GM18867 (cell line): ENCODE results near the gene PPP3R2.
A peak's percentile ranks its signal among the peaks of the same experiment; 100 is the strongest.

Source experiments
- ATAC-seq: cut with Tn5 transposase; IDR thresholded peaks from one replicate; pipeline ENCODE4 v1.9.1; 2021; ENCODE audit warnings: mild to moderate bottlenecking, moderate library complexity; ENCODE audit not compliant: unreplicated experiment

The PPP3R2 gene, protein sequence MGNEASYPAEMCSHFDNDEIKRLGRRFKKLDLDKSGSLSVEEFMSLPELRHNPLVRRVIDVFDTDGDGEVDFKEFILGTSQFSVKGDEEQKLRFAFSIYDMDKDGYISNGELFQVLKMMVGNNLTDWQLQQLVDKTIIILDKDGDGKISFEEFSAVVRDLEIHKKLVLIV

DNA sequence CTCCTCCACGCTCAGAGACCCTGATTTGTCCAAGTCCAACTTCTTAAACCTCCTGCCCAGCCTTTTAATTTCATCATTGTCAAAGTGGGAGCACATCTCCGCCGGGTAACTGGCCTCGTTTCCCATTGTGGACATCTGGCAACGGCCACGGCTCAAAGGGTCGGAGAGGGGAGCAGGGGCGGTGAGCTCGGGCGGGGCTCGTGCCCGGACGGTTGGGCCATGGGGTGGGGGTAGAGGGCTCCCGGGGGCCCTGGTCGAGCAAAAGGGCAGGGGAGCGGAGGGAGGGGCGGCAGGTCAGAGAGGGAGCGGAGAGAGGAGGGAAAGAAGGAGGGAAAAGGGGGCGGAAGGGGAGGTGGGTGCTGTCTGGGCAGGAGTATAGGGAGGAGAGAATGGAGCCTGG lies at the start of gene PPP3R2:
Gene PPP3R2, minus strand, starts transcription at position 174 of the 400 bp plus-strand sequence. Its CDS starts 48 bp downstream, at position 126.
- no peak for ATAC-seq

DNA sequence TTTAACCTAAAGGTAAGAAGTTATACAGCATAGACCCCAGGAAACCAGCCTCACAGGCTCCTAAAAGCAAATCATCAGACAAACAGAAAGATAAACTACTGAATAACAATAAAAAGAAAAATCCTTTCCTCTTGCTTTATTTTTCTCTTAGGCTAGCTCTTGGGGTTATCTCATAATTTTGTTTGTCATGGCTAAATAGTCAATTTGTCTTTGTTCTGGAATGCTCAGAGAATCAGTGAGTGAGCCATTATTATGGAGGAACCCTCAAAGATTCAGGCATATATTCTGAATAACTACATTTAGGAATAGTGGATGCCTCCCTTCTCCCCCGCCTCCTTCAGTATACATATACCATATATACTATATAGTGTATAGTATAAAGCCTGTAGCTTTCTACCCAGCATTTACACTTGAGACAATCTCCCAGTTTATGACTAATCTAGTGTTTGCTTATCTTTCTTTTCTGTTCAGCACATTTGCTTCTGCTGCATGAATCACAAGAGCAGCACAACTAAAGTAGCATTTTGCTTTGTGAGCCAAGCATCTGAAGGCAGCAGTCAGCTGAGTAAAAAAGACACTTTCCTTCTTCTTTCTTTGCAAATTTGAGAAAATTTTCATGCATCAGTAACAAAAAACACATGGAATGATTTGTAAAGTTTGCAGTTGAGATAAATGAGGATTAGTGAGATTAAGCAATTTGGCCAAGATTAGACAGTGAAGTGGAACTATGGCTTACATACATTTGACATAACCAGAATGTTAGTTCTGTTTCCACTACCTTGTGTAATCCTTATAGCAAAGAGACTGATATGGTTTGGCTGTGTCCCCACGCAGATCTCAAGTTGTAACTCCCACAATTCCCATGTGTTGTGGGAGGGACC lies 45.3 kb upstream of the PPP3R2 start:
- no peak for ATAC-seq

DNA sequence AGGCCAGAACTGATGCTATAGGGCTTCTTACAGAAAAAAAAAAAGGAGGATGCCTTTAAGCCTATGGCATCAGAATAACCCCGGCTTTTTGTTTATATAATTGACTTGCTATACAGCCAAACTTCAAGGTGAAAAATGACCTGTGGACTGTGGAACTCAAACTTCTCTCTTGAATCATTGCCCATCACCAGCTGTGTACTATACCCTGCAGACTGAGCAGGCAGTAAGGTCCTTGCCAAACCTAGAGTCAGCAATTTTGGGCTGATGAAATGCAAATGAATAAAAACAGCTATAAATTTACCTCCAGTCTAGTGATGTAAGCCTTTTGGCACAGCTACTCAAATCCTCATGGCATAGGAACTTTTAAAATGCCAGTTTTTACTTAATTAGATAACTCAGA lies 44.5 kb upstream of the PPP3R2 start:
- no peak for ATAC-seq

DNA sequence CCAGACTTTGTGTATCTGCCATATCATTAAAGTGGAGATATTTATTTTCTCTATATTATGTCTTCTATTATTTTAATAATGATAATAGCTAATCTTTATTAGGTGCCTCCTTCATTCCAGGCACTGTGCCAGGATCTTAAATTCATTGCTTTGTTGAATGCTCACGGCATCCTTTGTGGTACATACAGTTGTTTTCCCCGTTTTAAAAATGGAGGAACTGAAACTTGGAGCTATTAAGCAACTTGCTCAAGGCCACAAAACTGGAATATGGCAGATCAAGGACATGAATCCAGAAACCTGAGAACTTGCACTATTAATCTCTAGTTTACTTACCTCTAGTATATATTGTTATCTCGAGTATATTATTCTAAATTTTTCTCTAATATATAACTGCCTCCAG lies 41.5 kb upstream of the PPP3R2 start:
- no peak for ATAC-seq

DNA sequence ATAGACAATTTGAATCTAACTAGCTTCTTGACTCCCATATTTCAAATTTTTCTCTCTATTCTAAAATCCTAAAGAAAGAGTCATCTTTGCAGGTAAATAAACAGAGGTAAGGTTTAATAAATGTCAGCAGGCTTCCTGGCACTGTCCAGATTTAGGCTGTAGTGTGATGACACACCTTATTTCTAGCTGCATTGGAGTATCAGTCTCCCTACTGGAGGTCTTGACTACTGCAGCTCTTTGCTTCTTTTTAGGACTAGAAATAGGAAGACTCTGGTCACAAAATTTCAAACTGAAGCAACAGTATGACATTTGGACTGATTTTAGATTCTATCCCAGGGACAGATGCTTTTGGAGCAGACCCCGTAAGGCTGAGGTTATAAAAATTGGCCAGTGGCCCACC lies 40.7 kb upstream of the PPP3R2 start:
- ATAC-seq, result no peak

DNA sequence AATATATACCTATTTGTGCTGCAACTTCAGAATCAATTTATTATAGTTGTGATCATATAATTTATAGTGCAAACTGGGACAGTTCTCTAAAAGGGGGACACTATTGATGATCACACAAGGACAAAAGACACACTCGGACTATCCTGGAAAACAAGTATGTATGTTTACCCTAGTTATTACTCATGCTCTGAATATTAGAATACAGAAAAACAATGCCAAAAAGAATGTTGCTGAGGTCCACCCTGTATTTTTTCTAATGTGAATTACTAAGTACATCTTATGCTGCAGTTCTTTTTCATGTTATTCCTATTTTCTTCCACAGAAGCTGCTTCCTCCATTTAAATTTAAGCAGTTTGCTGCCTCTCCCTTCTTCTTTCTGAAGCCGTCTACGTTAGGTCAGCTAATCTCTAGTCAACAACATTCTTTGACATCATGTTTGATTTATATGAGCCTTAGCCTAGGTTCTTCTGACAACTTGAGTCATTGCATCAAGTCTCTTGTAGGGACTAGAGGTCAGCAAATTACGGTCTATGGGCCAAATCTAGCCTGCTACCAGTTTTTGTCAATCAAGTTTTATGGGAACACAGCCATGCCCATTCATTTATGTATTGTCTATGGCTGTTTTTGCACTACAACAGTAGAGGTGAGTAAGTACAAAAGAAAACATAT lies 40.1 kb upstream of the PPP3R2 start:
- no peak for ATAC-seq

DNA sequence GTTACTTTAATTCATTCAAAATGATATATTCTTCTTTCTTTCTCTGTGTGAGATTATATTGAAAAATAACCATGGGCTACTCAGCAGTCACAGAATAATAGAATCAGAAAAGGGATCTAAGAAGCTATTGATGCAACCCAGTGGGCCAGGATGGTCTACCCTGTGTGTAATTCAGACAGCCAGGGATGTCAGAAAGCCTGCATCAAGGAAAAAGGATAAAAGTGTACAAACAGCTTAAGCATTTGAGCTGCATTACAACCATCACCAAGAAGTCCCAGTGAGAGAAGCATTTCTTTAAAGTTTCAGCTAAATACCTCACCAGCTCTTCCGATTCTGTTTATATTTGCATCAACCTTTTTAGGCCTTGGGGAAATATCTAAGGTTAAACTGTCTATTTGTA lies 37.8 kb upstream of the PPP3R2 start:
- no peak for ATAC-seq

DNA sequence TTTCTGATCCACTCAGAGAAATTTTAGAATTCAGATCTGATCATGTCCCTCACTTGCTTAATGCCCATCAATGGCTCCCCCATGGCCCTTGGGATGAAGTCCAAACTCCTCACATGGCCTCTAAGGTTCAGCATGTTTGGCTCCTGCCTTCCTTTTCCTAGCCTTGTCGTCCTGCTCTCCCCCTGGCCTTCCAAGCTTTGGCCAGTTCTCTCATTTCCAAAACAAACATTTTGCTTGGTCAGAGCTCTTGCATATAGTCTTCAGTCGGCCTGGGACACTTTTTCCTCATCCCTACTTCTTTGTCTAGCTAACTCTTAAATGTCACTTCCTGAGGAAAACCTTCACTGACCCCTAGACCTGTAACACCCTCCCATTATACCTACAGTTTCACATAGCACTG lies 37.1 kb upstream of the PPP3R2 start:
- no peak for ATAC-seq

DNA sequence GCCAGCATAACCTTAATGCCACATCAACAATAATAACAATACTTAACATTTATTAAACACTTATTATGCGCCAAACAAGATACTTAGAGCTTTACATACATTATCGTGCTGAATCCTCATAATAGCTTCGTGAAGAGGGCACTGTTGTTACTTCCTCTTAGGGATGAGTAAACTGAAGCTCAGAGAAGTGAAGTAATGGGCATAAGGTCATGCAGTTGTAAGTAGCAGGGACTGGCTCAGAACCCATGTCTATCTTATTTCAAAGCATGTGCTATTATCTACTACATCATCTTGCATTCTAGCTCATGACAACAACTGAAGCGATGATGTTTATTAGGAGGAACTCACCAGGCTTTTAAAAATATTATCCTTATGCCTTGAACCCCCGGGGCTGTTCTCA lies 34.9 kb upstream of the PPP3R2 start:
- ATAC-seq, result no peak

DNA sequence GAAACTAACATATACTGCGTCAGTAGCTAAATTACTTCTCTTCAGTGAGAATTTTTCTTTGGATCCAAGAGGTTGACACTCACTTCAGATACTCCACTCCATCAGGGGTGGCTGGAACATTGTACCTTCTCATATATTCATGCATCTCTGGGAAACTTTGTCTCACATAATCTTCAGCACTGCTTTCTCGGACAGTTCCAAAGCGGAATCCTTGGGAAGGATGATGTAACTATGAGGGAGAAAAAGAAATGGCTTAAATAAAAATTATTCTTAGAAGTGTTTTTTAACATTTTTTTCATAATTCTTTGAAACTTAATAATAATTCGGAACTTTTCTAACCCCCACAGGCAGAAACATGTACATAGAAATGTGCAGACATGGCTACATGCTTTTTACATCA lies 33.4 kb upstream of the PPP3R2 start:
- ATAC-seq, result no peak

DNA sequence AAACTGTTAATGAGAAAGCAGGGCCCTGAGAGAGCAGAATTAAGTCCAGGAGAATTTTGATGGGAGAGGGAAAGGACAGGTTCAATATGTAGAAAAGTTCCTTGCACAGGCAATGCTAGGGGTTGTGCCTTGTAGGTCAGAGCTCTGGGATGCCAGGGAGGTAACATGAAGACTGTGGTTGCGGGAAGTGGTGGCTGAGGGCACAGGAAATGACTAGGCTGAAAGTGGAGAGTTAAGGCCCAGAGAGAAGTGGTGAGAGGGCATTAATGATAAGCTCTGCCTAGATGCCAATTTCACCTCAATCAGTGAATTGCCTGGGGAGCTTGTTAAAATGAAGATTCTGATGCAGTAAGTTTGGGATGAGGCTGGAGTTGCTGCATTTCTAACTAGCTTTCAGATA lies 31.5 kb upstream of the PPP3R2 start:
- ATAC-seq, result no peak

DNA sequence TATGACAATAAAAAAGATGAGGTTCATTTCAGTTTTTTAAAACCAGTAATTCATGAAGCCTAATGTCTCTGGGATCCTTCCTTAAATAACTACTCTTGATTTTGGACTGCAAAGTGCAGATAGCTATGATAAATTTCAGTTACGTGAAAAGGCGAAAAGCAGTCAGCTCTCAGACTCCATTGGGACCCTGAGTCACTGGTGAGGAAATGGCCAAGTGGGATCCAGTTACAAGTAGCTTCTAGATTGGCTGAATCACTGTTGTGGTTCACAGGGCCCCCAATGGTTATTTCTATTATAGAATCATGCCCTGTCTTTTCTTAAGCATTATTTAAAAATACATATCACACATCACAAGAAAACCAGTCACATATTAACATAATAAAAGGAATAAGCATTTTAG lies 31.1 kb upstream of the PPP3R2 start:
- no peak for ATAC-seq

DNA sequence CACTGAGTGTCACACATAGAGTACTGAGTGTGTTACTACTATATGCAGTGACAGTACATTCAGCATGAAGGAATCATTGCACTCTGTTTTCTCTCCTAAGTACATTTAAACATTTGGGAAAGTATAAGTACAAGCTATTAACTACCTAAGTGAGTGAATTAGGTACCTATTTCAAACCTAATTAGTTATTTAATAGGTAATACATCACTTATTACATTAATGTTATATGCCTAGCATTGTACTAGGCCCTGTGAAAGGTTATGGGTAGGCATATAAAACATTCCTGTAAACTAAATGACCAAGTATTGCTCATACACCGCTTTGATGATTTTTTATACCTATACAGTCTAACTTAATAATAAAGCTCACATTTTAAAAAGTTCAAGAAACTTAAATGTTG lies 25.7 kb upstream of the PPP3R2 start:
- ATAC-seq, result no peak

DNA sequence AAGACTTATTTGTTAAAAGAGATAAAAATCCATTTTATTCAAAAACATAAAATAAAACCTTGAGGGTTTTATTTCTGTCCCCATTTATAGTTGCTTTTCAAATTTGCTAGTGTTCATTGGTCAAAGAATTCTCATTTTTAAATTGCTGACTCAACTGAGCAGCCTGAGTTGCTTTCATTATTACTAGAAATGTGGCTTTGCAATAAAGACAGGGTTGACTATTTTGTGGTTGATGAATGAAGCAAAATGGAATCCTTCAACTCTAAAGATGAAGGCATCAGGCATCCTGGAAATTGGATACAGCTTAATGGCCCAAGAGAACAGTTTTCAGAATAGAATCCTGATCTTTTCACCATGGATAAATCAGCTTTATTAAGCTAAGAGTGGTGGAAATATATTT lies 23.9 kb upstream of the PPP3R2 start:
- ATAC-seq, result no peak

DNA sequence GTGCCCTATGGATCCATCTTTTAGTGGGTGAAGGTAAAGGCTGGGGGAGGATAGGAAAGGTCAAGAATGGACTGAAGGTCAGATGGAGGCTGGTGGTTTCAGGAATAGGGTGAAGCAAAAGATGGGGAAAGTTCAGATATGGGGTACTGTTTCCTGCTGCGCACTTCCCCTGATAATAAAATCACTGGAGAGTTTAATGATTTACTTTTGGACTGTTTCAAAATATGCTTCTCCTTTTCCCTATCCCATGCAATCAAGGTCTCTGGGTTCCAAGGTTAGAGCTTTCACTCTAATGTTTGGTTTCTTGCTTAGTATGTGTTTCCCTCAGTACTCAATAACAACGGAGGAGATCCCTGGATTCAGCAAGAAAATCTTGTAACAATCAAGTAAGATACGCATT lies 10.8 kb upstream of the PPP3R2 start:
- no peak for ATAC-seq

DNA sequence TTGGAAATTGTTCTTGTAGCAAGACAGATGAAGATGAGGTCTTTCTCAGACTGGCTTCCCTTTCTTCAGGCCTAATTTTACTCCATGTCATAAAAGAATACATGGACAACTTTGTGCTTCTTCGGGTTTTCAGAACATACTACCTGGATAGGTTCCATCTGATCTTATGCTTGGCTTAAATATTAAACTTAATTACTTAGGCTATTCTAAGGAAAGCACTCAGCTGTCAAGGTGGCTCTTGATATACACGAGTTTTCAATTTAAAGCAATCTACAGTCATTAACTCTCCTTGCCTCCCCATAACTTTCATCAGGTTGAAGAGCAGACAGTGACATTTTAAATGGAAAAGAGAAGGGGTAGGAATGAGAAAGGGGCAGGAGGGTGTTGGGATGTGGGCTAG lies 9.5 kb upstream of the PPP3R2 start:
- no peak for ATAC-seq

DNA sequence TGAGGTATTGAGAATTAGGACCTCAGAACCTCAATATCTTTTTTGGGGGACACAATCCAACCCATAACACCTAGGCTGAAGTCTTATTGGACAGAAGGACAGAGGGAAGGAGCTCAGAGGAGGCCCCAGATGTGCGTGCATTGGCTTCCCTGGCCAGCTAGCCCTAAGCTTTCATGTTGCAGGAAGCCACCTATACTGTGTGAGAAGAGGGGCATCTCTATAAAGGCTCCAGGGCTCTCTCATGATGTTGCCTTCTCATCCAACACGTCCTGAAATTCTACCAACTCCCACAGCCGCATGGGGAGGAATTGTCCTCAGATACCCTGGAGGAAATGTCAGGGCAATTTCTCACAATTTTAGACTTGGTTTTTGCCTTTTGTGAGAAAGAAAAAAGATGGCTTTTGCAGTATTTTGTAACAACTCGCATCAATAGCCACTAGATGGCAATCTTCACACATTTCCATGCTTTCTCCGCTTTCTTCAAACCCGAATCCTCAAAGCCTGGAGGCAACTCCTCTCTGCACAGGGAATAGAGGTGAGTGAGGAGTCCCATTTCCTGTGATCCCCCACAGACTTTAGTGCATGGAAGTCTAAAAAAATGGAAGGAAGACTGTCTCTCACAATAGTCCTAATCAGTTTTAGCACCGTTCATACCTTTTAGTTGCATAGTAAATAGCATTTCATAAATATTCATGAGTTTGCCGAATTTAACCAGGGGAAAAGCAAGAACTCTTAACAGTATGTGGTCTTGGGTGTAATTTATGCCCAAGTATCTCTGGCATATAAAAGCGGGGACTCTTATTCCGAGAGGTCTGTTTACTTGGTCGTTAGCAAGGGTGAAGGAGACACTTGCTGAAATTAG lies 7.4 kb upstream of the PPP3R2 start:
- peak; percentile 69 for ATAC-seq

DNA sequence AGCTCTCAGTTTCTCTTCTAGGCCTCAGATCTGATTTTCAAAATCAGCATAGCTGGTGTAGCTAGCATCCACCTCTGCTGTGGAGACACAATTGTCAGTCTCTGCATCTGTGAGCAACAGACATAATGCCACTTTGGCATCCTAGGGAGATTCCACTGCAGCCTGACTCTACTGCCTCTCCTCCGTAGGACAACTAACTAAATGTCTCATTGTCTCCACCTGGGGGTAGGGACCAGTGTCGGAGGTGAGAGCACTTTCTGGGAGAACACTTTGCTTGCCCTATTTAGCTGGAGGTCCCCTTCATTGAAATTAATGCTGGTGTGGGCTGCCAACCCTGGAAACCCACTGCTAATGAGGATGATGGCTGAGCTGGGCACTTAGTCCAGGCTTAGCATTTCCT lies 1.4 kb downstream of the PPP3R2 start:
- no peak for ATAC-seq

DNA sequence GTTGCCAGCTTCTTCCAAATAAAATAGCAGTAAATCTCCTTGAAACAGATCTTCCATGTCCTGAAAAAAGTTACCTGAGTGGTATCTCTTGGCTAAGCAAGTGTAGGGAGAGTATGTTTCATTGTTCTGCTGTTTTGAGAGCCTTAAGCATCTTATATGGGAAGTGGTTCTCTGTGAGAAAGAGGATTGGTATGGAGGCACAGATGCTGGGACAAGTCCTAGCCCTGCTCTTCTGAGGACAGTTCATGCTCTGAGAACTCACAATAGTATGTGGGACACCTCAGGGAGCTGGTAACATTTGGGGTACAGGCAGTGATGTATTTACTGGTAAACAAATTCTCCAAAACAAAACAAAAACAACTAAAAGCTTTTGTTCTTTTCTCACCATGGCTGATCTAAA lies 2.0 kb downstream of the PPP3R2 start:
- ATAC-seq, result no peak

DNA sequence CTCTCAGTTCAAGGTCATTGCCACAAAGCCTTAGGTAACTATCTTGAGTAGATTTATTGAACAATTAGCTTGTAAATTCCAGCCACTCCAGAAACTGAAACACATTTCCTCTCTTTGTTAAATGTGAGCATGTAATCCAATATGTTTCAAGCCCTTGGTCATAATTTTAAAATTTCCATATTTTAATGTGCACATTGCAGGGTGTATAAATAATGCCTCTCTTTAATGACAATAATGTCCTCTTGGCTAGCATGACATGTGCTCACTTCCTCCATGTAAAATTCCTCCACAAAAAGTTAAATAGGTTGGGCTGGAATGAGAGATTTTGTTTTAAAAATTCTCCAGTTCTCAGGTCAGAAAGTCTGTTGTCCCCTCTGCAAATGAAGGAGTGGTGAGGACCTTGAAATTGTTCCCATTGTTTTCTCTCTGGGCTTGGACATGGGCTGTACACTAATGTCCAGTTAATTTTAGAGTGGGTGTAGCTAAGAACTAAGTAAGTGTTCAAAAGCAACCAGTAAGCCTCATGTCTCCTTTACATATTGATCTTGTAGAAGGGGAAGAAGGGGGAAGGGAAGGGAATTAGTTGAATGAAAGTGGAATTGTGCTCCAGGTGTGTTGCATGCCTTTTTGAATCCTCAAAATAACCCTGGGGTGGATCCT lies 2.9 kb downstream of the PPP3R2 start:
- ATAC-seq, result no peak

DNA sequence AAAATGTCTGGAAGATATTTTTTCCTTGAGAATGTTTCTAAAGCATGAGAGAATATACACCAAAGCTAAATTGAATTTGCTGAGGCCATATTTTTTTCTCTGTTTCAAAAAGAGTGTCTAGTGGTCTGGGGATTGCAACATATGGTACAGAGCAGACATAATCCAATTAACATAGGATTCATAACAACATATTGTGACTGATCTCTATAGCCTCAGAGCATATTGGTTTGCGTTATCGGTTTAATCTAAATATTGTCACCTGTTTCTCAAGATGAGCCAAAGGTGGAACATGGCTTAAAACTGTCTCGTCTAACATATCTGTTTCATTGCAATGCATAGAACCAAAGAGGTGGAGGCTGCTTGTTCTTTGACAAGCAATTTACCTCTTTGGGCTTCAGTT lies 3.9 kb downstream of the PPP3R2 start:
- no peak for ATAC-seq
